ENCODE data around the gene PRDX2. TPM values are rescaled to one million over a fixed set of nuclear protein-coding genes. Genes with fewer than 3 reads are reported as not detected.

Gene PRDX2
- polyA plus RNA-seq, 1 donor from 2014 or later: 882 TPM

DNA sequence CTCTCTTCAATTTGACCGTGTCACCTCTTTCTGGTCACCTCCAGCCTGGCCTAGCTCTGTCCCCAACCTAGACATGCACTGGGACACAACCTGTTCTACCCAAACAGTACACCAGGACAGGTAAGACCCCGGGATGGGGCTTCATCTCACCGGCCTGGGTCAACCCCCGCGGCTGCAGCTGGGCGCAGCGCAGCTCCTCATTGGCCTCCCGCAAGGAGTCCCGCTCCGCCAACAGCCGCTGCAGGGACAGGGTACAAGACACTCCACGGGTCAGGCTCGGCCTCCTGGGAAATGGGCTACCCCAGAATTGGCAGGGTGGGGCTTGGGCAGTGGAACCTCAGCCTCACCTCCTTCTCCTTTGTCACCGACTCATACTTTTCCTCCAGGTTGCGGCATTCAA is 33.9 kb downstream of the PRDX2 start:
- no peak overlapping the region for H3K4me3 ChIP-seq (ENCODE audit: low read length)
- H3K9me3 ChIP-seq (ENCODE audit: low read length): no peaks in the 10 kb centered on the region
- no peaks in the 10 kb centered on the region for H3K9me2 ChIP-seq (ENCODE audit: insufficient read depth, low read length)
- TF ChIP-seq EZH2 (IDR thresholded peaks at IDR 0.05; ENCODE audit: borderline replicate concordance, insufficient read depth, low read length, poor library complexity, severe bottlenecking) (no peak), SMC3 (conservative IDR thresholded peaks at IDR 0.05; ENCODE audit: poor library complexity) (no peak)
- H3K79me2 ChIP-seq (replicated peaks; ENCODE audit: insufficient read depth, low read length): no peaks in the 10 kb centered on the region
- H4K20me1 ChIP-seq (ENCODE audit: insufficient read depth): no peaks in the 10 kb centered on the region
- H3K27ac ChIP-seq (ENCODE audit: low read length): no peak overlapping the region
- no peak overlapping the region for H3K4me2 ChIP-seq (ENCODE audit: low read length)
- no peaks in the 10 kb centered on the region for H3K36me3 ChIP-seq (ENCODE audit: insufficient read depth, low read length)
- no peak overlapping the region for H2AFZ ChIP-seq (ENCODE audit: low read depth, low read length)
- H3K27me3 ChIP-seq (ENCODE audit: insufficient read depth, low read depth, low read length): no peaks in the 10 kb centered on the region
- no peak overlapping the region for H3K9ac ChIP-seq (ENCODE audit: low read length)
- no peaks in the 10 kb centered on the region for H3F3A ChIP-seq (ENCODE audit: insufficient read depth, low read length, poor library complexity, severe bottlenecking)

DNA sequence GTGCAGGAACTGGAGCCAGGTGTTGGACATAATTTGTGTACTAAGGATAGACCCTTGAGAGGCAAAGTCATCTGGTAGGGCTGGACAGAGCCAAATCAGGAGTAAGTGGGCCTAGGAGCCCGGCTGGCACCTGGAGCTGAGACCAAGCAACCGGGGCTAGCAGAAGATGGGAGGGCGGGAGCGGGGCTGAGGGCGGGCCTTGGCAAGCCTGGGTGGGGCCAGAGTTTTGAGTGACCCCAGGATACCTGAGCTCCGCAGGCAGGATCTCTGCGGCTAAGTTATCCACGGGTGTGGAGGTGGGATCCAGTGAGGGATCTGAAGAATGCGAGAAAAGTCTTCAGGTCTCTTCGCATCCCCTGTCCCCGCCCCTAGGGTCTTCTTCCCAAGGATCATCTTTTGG is 34.5 kb downstream of the PRDX2 start:
- no peak overlapping the region for H3K4me2 ChIP-seq (ENCODE audit: low read length)
- no peak for TF ChIP-seq EP300 (conservative IDR thresholded peaks at IDR 0.05; ENCODE audit: poor library complexity, severe bottlenecking)
- TF ChIP-seq MXI1 (conservative IDR thresholded peaks at IDR 0.05; ENCODE audit: poor library complexity, severe bottlenecking): no peak
- TF ChIP-seq, protein P1, sequence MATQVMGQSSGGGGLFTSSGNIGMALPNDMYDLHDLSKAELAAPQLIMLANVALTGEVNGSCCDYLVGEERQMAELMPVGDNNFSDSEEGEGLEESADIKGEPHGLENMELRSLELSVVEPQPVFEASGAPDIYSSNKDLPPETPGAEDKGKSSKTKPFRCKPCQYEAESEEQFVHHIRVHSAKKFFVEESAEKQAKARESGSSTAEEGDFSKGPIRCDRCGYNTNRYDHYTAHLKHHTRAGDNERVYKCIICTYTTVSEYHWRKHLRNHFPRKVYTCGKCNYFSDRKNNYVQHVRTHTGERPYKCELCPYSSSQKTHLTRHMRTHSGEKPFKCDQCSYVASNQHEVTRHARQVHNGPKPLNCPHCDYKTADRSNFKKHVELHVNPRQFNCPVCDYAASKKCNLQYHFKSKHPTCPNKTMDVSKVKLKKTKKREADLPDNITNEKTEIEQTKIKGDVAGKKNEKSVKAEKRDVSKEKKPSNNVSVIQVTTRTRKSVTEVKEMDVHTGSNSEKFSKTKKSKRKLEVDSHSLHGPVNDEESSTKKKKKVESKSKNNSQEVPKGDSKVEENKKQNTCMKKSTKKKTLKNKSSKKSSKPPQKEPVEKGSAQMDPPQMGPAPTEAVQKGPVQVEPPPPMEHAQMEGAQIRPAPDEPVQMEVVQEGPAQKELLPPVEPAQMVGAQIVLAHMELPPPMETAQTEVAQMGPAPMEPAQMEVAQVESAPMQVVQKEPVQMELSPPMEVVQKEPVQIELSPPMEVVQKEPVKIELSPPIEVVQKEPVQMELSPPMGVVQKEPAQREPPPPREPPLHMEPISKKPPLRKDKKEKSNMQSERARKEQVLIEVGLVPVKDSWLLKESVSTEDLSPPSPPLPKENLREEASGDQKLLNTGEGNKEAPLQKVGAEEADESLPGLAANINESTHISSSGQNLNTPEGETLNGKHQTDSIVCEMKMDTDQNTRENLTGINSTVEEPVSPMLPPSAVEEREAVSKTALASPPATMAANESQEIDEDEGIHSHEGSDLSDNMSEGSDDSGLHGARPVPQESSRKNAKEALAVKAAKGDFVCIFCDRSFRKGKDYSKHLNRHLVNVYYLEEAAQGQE (IDR thresholded peaks at IDR 0.05; ENCODE audit: borderline replicate concordance): no peak
- no peak for TF ChIP-seq RAD21 (conservative IDR thresholded peaks at IDR 0.05)
- no peak for TF ChIP-seq SMC3 (conservative IDR thresholded peaks at IDR 0.05; ENCODE audit: poor library complexity)
- no peak for TF ChIP-seq EZH2 (IDR thresholded peaks at IDR 0.05; ENCODE audit: borderline replicate concordance, insufficient read depth, low read length, poor library complexity, severe bottlenecking)
- no peak for TF ChIP-seq TAF1 (IDR thresholded peaks at IDR 0.05; ENCODE audit: low read depth)
- TF ChIP-seq, protein P2, sequence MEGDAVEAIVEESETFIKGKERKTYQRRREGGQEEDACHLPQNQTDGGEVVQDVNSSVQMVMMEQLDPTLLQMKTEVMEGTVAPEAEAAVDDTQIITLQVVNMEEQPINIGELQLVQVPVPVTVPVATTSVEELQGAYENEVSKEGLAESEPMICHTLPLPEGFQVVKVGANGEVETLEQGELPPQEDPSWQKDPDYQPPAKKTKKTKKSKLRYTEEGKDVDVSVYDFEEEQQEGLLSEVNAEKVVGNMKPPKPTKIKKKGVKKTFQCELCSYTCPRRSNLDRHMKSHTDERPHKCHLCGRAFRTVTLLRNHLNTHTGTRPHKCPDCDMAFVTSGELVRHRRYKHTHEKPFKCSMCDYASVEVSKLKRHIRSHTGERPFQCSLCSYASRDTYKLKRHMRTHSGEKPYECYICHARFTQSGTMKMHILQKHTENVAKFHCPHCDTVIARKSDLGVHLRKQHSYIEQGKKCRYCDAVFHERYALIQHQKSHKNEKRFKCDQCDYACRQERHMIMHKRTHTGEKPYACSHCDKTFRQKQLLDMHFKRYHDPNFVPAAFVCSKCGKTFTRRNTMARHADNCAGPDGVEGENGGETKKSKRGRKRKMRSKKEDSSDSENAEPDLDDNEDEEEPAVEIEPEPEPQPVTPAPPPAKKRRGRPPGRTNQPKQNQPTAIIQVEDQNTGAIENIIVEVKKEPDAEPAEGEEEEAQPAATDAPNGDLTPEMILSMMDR (IDR thresholded peaks at IDR 0.05; ENCODE audit: poor library complexity, severe bottlenecking): no peak
- no peak for TF ChIP-seq POLR2AphosphoS5 (IDR thresholded peaks at IDR 0.05)
- no peak overlapping the region for H3K27ac ChIP-seq (ENCODE audit: low read length)
- no peak overlapping the region for H3K9ac ChIP-seq (ENCODE audit: low read length)
- H2AFZ ChIP-seq (ENCODE audit: low read depth, low read length): no peak overlapping the region
- H3K79me2 ChIP-seq (replicated peaks; ENCODE audit: insufficient read depth, low read length): no peaks in the 10 kb centered on the region
- H3K36me3 ChIP-seq (ENCODE audit: insufficient read depth, low read length): no peaks in the 10 kb centered on the region
- H3K9me2 ChIP-seq (ENCODE audit: insufficient read depth, low read length): no peaks in the 10 kb centered on the region
- no peak overlapping the region for H3K4me3 ChIP-seq (ENCODE audit: low read length)
- H3K27me3 ChIP-seq (ENCODE audit: insufficient read depth, low read depth, low read length): no peaks in the 10 kb centered on the region
- H4K20me1 ChIP-seq (ENCODE audit: insufficient read depth): no peaks in the 10 kb centered on the region
- no peaks in the 10 kb centered on the region for H3F3A ChIP-seq (ENCODE audit: insufficient read depth, low read length, poor library complexity, severe bottlenecking)
- no peaks in the 10 kb centered on the region for H3K9me3 ChIP-seq (ENCODE audit: low read length)
